NB4 (cell line): ENCODE results near the gene BRCC3.

Experiments
- MYC ChIP-seq: IDR thresholded peaks from 2 replicates; pipeline ENCODE4 v1.6.1; 2011; ENCODE audit warnings: low read depth, low read length
- TF ChIP-seq, protein P1 (sequence below): IDR thresholded peaks from one replicate; pipeline ENCODE4 v1.5.1; 2012; ENCODE audit warnings: low read depth, low read length

- TF ChIP-seq, protein P1, sequence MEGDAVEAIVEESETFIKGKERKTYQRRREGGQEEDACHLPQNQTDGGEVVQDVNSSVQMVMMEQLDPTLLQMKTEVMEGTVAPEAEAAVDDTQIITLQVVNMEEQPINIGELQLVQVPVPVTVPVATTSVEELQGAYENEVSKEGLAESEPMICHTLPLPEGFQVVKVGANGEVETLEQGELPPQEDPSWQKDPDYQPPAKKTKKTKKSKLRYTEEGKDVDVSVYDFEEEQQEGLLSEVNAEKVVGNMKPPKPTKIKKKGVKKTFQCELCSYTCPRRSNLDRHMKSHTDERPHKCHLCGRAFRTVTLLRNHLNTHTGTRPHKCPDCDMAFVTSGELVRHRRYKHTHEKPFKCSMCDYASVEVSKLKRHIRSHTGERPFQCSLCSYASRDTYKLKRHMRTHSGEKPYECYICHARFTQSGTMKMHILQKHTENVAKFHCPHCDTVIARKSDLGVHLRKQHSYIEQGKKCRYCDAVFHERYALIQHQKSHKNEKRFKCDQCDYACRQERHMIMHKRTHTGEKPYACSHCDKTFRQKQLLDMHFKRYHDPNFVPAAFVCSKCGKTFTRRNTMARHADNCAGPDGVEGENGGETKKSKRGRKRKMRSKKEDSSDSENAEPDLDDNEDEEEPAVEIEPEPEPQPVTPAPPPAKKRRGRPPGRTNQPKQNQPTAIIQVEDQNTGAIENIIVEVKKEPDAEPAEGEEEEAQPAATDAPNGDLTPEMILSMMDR, result no peak
- no peak for TF ChIP-seq MYC
These were observed 34.6 kb downstream of the BRCC3 start for GRCh38 chrX:155105919-155106318.
